GM12875 (cell line): ENCODE measurements around the gene THAP4.

Experiments
- H3K4me3 ChIP-seq: one replicate; pipeline ENCODE4 v1.5.1; 2011; ENCODE audit warnings: low read depth, low read length, control low read depth
- CTCF ChIP-seq: IDR thresholded peaks from 2 replicates; pipeline ENCODE4 v1.5.1; 2011; ENCODE audit warnings: low read depth, mild to moderate bottlenecking, control low read depth, inconsistent platforms, low read length, moderate library complexity, borderline replicate concordance; ENCODE audit not compliant: insufficient read depth

Gene THAP4

GRCh38 chr2:241677392-241677791 is 40.4 kb upstream of the THAP4 start:
- no peak overlapping the region for H3K4me3 ChIP-seq
- no peak for TF ChIP-seq CTCF

- no peak for TF ChIP-seq CTCF
- no peak overlapping the region for H3K4me3 ChIP-seq
Measured at GRCh38 chr2:241676665-241677064, 39.7 kb upstream of the THAP4 start.

- TF ChIP-seq CTCF = no peak
Measured at GRCh38 chr2:241675885-241676284, 38.9 kb upstream of the THAP4 start.

GRCh38 chr2:241673797-241674725 is 37.1 kb upstream of the THAP4 start:
- TF ChIP-seq CTCF = no peak
- H3K4me3 ChIP-seq = no peak overlapping the region

More at GRCh38 chr2:241675885-241676284, 38.9 kb upstream of the THAP4 start:
- no peak overlapping the region for H3K4me3 ChIP-seq

GRCh38 chr2:241673189-241673663 is 36.3 kb upstream of the THAP4 start:
- no peak for TF ChIP-seq CTCF
- no peak overlapping the region for H3K4me3 ChIP-seq

GRCh38 chr2:241672243-241673188 is 35.6 kb upstream of the THAP4 start:
- TF ChIP-seq CTCF = no peak
- H3K4me3 ChIP-seq = no peak overlapping the region
